Spleen (tissue), 11 donors: ENCODE results near the gene UBE4A. TPM values are rescaled to one million over a fixed set of nuclear protein-coding genes. Genes with fewer than 3 reads are reported as not detected.

Experiments
- DNase-seq: peaks from one replicate; pipeline ENCODE4 v3.0.0-alpha.2; 2020
- H3K27ac ChIP-seq, 8 donors: fragments of 200-600 bp; sonication (generic) in 7 of 8; 1 replicate in 4 of 8; 2 replicates in 4 of 8; pipeline versions ENCODE4 v1.5.0 to v1.8.0; 2016 to 2021; ENCODE audit warnings: inconsistent platforms in 4 of 8, mild to moderate bottlenecking in 4 of 8, moderate library complexity in 1 of 8
- H3K27me3 ChIP-seq, 7 donors: fragments of 200-600 bp; sonication (generic) in 6 of 7; replicated peaks in 1 of 7; 1 replicate in 4 of 7; 2 replicates in 3 of 7; pipeline versions ENCODE4 v1.5.0 to v1.8.0; 2016 to 2021; ENCODE audit warnings: inconsistent platforms in 3 of 7, mild to moderate bottlenecking in 1 of 7
- H3K36me3 ChIP-seq, 6 donors: fragments of 200-600 bp; sonication (generic) in 5 of 6; 1 replicate in 4 of 6; 2 replicates in 2 of 6; pipeline versions ENCODE4 v1.5.0 to v1.8.0; 2016 to 2021; ENCODE audit warnings: inconsistent platforms in 2 of 6
- H3K4me1 ChIP-seq, 6 donors: fragments of 200-600 bp; sonication (generic) in 5 of 6; 1 replicate in 3 of 6; 2 replicates in 3 of 6; pipeline versions ENCODE4 v1.5.0 to v1.8.0; 2016 to 2021; ENCODE audit warnings: inconsistent platforms in 3 of 6
- H3K4me3 ChIP-seq, 8 donors: fragments of 200-600 bp; sonication (generic) in 7 of 8; 1 replicate in 4 of 8; 2 replicates in 4 of 8; pipeline versions ENCODE4 v1.5.0 to v1.8.0; 2016 to 2021; ENCODE audit warnings: inconsistent platforms in 4 of 8, mild to moderate bottlenecking in 4 of 8, moderate library complexity in 2 of 8
- H3K9me3 ChIP-seq, 8 donors: fragments of 200-600 bp; sonication (generic) in 7 of 8; 1 replicate in 4 of 8; 2 replicates in 4 of 8; pipeline versions ENCODE4 v1.5.0 to v1.8.0; 2016 to 2021; ENCODE audit warnings: inconsistent platforms in 4 of 8
- POLR2A ChIP-seq, 3 donors: fragments of 450-650 bp; IDR thresholded peaks; one replicate each; pipeline ENCODE4 v1.5.1; 2017; ENCODE audit warnings: antibody characterized with exemption in 3 of 3, mild to moderate bottlenecking in 1 of 3
- POLR2AphosphoS5 ChIP-seq, 3 donors: sonication (generic); formaldehyde crosslinking; IDR thresholded peaks; one replicate each; pipeline ENCODE4 v1.5.1; 2017; ENCODE audit warnings: antibody characterized with exemption in 3 of 3
- WGBS, 5 donors: extraction: QIAGEN DNeasy Blood & Tissue Kit in 3 of 5; methylation state at CpG; one replicate each; pipeline versions ENCODE4 v1.1.5 to v1.1.7; 2013 to 2018; 5-methylcytosine and 5-hydroxymethylcytosine counted together
- intact Hi-C: fragments of 100-400 bp; cut with DNase I; formaldehyde crosslinking; loops from one replicate; pipeline ENCODE4 v1.15.0; 2023; ENCODE audit warnings: low total_unique reads
- polyA plus RNA-seq, 3 donors: library from polyadenylated mRNA; stranded (reverse); fragments of 200-250 nt; gene quantifications; one replicate each; pipeline ENCODE4 v1.2.1, GENCODE V29; 2013
- total RNA-seq, 7 donors: library from RNA; depleted of rRNA in 3 of 7; stranded (reverse); fragments of >200 nt in 3 of 7; fragmentation: NEBNext Ultra II Directional in 4 of 7; extraction: Animal tissue kit (Norgen Biotek cat#: 25700) in 4 of 7; gene quantifications; one replicate each; pipeline versions ENCODE4 v1.1.0 to v1.2.1, GENCODE V29; 2016 to 2021
- TF ChIP-seq, protein P1 (sequence below), 11 experiments: fragments of 200-600 bp in 7 of 11; fragments of 450-650 bp in 4 of 11; sonication (generic) in 4 of 11; IDR thresholded peaks in 8 of 11; conservative IDR thresholded peaks in 3 of 11; 1 replicate in 7 of 11; 2 replicates in 4 of 11; pipeline versions ENCODE4 v1.4.0 to v1.8.0; 2016 to 2021; ENCODE audit warnings: antibody characterized with exemption in 11 of 11, inconsistent platforms in 4 of 11, mild to moderate bottlenecking in 1 of 11
- donor health status: healthy with polysubstance abuse.
- donor health status: DM: no; HTN: no; CAD: no; lungs with moderate emphysema.
- donor health status: DM: no; HTN: no; CAD: no.
- donor health status: Bipolar disorder and iron deficiency.
- donor health status: healthy.
- donor health status: DM: no; HTN: no; CAD: no.
- donor health status: DM: yes; HTN: yes; CAD: no.

UBE4A gene
- total and polyA plus RNA-seq, 10 donors = 13.0 to 55.6 (median 40.7) TPM

- DNase-seq = no peak
- intact Hi-C loops = no loop called here
- Histone ChIP-seq H3K9me3 (no peaks in the 10 kb centered on the region), H3K4me3 (no peak overlapping the region), H3K27me3 (no peaks in the 10 kb centered on the region), H3K4me1 (peaks cover 0 to 18% (median 9%) of the 10 kb centered on the region in 6 donors), H3K27ac (peak overlapping the region in 6 of 8 donors; percentile 15 to 57 (median 35)), H3K36me3 (no peaks in the 10 kb centered on the region)
- 71 to 96% (median 85%) methylated on average over 1 of the region's 1 CpG for WGBS, 5 donors
- TF ChIP-seq, protein P1, sequence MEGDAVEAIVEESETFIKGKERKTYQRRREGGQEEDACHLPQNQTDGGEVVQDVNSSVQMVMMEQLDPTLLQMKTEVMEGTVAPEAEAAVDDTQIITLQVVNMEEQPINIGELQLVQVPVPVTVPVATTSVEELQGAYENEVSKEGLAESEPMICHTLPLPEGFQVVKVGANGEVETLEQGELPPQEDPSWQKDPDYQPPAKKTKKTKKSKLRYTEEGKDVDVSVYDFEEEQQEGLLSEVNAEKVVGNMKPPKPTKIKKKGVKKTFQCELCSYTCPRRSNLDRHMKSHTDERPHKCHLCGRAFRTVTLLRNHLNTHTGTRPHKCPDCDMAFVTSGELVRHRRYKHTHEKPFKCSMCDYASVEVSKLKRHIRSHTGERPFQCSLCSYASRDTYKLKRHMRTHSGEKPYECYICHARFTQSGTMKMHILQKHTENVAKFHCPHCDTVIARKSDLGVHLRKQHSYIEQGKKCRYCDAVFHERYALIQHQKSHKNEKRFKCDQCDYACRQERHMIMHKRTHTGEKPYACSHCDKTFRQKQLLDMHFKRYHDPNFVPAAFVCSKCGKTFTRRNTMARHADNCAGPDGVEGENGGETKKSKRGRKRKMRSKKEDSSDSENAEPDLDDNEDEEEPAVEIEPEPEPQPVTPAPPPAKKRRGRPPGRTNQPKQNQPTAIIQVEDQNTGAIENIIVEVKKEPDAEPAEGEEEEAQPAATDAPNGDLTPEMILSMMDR (IDR thresholded peaks at IDR 0.05 in 8 of 11, conservative IDR thresholded peaks at IDR 0.05 in 3 of 11) = no peak
These were observed 24.7 kb upstream of the UBE4A start for GRCh38 chr11:118334745-118335144.

DNA sequence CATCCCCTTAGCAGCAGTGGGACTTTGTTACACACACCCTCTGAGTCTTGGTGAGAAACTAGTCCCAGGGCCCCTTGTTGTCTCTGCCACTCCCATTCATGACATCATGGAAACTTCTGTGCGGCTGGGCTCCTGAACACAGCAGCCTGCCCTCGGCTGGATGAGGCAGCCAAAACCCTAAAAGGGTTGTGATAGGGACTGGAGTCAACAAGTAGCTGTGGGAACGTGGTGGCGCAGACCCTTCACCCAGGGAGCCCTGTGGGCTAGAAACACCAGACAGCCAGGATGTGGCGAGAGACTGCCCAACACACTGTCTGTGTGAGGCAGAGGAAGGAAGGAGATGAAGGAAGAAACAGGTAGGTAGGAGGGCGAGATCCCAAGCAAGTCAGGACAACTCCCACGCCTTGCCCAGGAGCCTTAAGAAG, 20.8 kb upstream of the UBE4A start:
- Histone ChIP-seq H3K4me1 (peaks cover 0 to 26% (median 9%) of the 10 kb centered on the region in 6 donors), H3K27me3 (peaks cover 0 to 3% (median 0%) of the 10 kb centered on the region in 7 donors), H3K4me3 (peak overlapping the region in 6 of 8 donors; percentile 1 to 67 (median 37)), H3K27ac (peak overlapping the region; percentile 7 to 89 (median 70)), H3K9me3 (no peaks in the 10 kb centered on the region), H3K36me3 (no peaks in the 10 kb centered on the region)
- WGBS, 5 donors = 43 to 63% (median 52%) methylated on average over 7 of the region's 7 CpGs
- peak; percentile 85 for DNase-seq
- TF ChIP-seq POLR2AphosphoS5 (IDR thresholded peaks at IDR 0.05) = peak; percentile 39 to 80 (median 73)
- TF ChIP-seq, protein P1 (IDR thresholded peaks at IDR 0.05 in 8 of 11, conservative IDR thresholded peaks at IDR 0.05 in 3 of 11) = no peak
- intact Hi-C loops = no loop called here

DNA sequence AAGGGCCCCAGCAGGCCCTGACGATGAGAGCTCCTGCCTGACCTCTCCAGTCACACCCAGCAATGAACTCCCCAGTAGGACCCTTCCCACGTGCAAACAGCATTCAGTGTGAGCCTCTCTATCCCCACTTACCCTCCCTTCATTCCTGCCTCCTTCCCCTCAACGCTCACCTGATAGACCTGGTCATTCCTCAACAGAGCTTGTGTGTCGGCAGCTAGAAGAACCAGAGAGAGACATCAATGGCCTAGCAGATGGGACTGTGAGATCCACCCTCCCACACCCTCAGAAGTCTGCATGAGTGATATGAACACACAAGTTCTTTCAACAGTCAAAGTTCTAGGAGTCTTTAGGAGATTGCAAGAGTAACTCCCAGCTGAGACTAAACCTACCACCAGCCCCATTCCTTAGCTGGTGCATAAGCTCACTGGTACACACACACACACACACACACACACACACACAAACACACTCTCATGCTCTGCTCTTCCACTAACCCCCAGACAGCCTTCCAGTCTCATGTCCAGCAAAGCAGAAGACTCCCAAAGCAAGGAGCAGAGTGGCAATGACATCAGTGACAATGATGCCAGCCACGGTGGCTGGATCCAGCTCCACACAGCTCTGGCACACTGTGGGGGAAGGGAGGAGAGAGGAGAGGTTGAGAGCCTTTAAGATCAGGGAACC, 20.0 kb upstream of the UBE4A start:
- DNase-seq = no peak
- Histone ChIP-seq H3K27me3 (peaks cover 0 to 10% (median 0%) of the 10 kb centered on the region in 7 donors), H3K4me1 (peaks cover 0 to 27% (median 9%) of the 10 kb centered on the region in 6 donors), H3K27ac (peak overlapping the region in 7 of 8 donors; percentile 41 to 89 (median 74)), H3K4me3 (peak overlapping the region in 6 of 8 donors; percentile 10 to 67 (median 39)), H3K36me3 (no peaks in the 10 kb centered on the region), H3K9me3 (no peaks in the 10 kb centered on the region)
- WGBS, 5 donors = 73 to 90% (median 74%) methylated on average over 5 of the region's 5 CpGs
- intact Hi-C loops = no loop called here
- TF ChIP-seq, protein P1 (IDR thresholded peaks at IDR 0.05 in 8 of 11, conservative IDR thresholded peaks at IDR 0.05 in 3 of 11) = no peak
- TF ChIP-seq POLR2A (IDR thresholded peaks at IDR 0.05) = no peak
- no peak for TF ChIP-seq POLR2AphosphoS5 (IDR thresholded peaks at IDR 0.05)

GRCh38 chr11:118340449-118340848, 19.0 kb upstream of the UBE4A start:
- TF ChIP-seq, protein P1 (IDR thresholded peaks at IDR 0.05 in 8 of 11, conservative IDR thresholded peaks at IDR 0.05 in 3 of 11) = no peak
- TF ChIP-seq POLR2A (IDR thresholded peaks at IDR 0.05) = no peak
- TF ChIP-seq POLR2AphosphoS5 (IDR thresholded peaks at IDR 0.05) = no peak
- H3K9me3 ChIP-seq = no peaks in the 10 kb centered on the region
- intact Hi-C loops = no loop called here
- peaks cover 0 to 27% (median 9%) of the 10 kb centered on the region in 6 donors for H3K4me1 ChIP-seq
- H3K27me3 ChIP-seq = peaks cover 0 to 14% (median 0%) of the 10 kb centered on the region in 7 donors
- H3K4me3 ChIP-seq = peak overlapping the region in 6 of 8 donors; percentile 35 to 67 (median 39)
- WGBS, 5 donors = 69 to 83% (median 81%) methylated on average over 3 of the region's 3 CpGs
- no peaks in the 10 kb centered on the region for H3K36me3 ChIP-seq
- H3K27ac ChIP-seq = peak overlapping the region in 5 of 8 donors; percentile 15 to 89 (median 78)
- no peak for DNase-seq
